ENCODE data around the gene DTWD1. TPM values are rescaled to one million over a fixed set of nuclear protein-coding genes. Genes with fewer than 3 reads are reported as not detected.
A peak's percentile ranks its signal among the peaks of the same experiment; 100 is the strongest.

Gene DTWD1
- total RNA-seq, 4 donors from 2014 or later = 5.4 to 9.5 (median 7.2) TPM

- Histone ChIP-seq H3K27me3 (no peaks in the 10 kb centered on the region), H3K4me1 (peaks cover 0 to 3% (median 0%) of the 10 kb centered on the region in 4 donors), H3K36me3 (peaks cover 0 to 17% (median 0%) of the 10 kb centered on the region in 3 donors), H3K9me3 (peaks cover 0 to 5% (median 0%) of the 10 kb centered on the region in 4 donors), H3K4me3 (no peak overlapping the region), H3K27ac (no peak overlapping the region)
- no peak for DNase-seq
- no peak for TF ChIP-seq CTCF (IDR thresholded peaks at IDR 0.05)
- TF ChIP-seq POLR2A (IDR thresholded peaks at IDR 0.05) = no peak
These were observed 6.6 kb downstream of the DTWD1 start for GRCh38 chr15:49627407-49627877.

GRCh38 chr15:49628379-49628778 is 7.5 kb downstream of the DTWD1 start:
- Histone ChIP-seq H3K27ac (no peak overlapping the region), H3K4me1 (peaks cover 0 to 3% (median 0%) of the 10 kb centered on the region in 4 donors), H3K36me3 (peaks cover 0 to 17% (median 0%) of the 10 kb centered on the region in 3 donors), H3K27me3 (no peaks in the 10 kb centered on the region), H3K4me3 (no peak overlapping the region), H3K9me3 (peaks cover 0 to 5% (median 0%) of the 10 kb centered on the region in 4 donors)
- DNase-seq = no peak
- TF ChIP-seq POLR2A (IDR thresholded peaks at IDR 0.05) (no peak), CTCF (IDR thresholded peaks at IDR 0.05) (no peak)

DNA sequence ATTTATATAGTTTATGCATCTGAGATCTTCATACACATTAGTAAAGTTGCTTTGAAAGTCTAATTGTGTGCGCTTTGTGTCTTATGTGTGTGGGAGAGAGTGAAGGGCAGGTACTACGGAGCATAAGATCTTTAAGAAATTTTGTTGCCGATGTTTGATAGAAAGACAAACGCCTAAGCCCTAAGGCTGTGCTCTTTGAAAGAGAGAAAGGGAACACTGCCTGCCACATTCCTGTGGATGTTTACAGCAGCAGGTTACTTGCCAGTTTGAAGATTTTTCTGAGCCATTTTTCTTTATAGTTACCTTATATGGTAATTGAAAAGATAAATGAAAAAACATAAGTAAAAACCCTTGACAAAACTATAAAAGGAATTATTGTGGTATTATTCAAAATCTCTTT is 17.0 kb downstream of the DTWD1 start:
- Histone ChIP-seq H3K4me1 (no peaks in the 10 kb centered on the region), H3K27me3 (no peaks in the 10 kb centered on the region), H3K9me3 (no peaks in the 10 kb centered on the region), H3K36me3 (peaks cover 0 to 5% (median 3%) of the 10 kb centered on the region in 3 donors), H3K4me3 (no peak overlapping the region), H3K27ac (no peak overlapping the region)
- TF ChIP-seq POLR2A (IDR thresholded peaks at IDR 0.05) (no peak), CTCF (IDR thresholded peaks at IDR 0.05) (no peak)
- DNase-seq = no peak

DNA sequence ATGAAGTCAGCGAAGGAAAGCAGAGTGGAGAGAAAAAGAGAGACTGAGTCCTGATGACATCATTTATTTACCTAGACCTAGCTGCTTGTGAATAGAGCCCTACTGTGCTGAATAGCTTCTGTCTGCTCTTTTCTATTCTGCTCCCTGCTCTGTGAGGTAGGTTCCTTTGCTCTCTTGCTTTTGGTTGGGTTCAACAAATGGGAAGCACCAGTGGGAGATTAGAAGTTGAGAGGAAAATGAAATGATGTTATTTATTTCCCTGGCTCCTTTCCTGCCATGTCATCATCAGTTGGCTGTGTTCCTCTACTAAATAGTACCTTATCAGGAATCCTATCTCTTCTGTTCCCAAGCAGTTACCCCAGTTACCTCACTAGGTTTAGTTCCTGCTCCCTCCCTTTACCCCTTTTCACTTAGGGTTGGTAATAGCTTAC is 23.5 kb downstream of the DTWD1 start:
- Histone ChIP-seq H3K4me1 (no peaks in the 10 kb centered on the region), H3K27me3 (no peaks in the 10 kb centered on the region), H3K27ac (no peak overlapping the region), H3K9me3 (no peaks in the 10 kb centered on the region), H3K36me3 (no peaks in the 10 kb centered on the region), H3K4me3 (no peak overlapping the region)
- no peak for DNase-seq
- no peak for TF ChIP-seq CTCF (IDR thresholded peaks at IDR 0.05)
- TF ChIP-seq POLR2A (IDR thresholded peaks at IDR 0.05) = no peak

GRCh38 chr15:49645277-49645676 is 24.4 kb downstream of the DTWD1 start:
- H3K27me3 ChIP-seq = no peaks in the 10 kb centered on the region
- no peaks in the 10 kb centered on the region for H3K9me3 ChIP-seq
- no peak overlapping the region for H3K27ac ChIP-seq
- TF ChIP-seq CTCF (IDR thresholded peaks at IDR 0.05) (no peak), POLR2A (IDR thresholded peaks at IDR 0.05) (no peak)
- H3K4me1 ChIP-seq = no peaks in the 10 kb centered on the region
- DNase-seq = no peak
- no peaks in the 10 kb centered on the region for H3K36me3 ChIP-seq
- no peak overlapping the region for H3K4me3 ChIP-seq

- no peak for TF ChIP-seq CTCF (IDR thresholded peaks at IDR 0.05)
- TF ChIP-seq POLR2A (IDR thresholded peaks at IDR 0.05) = no peak
- Histone ChIP-seq H3K4me3 (no peak overlapping the region), H3K4me1 (no peaks in the 10 kb centered on the region), H3K36me3 (no peaks in the 10 kb centered on the region), H3K27ac (no peak overlapping the region), H3K27me3 (no peaks in the 10 kb centered on the region), H3K9me3 (no peaks in the 10 kb centered on the region)
- peak in 1 of 3 donors; percentile 46 for DNase-seq
These were observed 25.1 kb downstream of the DTWD1 start for GRCh38 chr15:49645941-49646340.

Data from Peyer's patch (tissue), 4 donors.